Hematopoietic multipotent progenitor cell treated with erythropoietin and hydrocortisone succinate and interleukin-3 and kit ligand, for 8 days (in vitro differentiated cells): ENCODE data around the gene SMPD2.
A peak's percentile ranks its signal among the peaks of the same experiment; 100 is the strongest.

Experiments
- DNase-seq: peaks from one replicate; pipeline ENCODE4 v3.0.0-alpha.2; 2015

The SMPD2 gene

GRCh38 chr6:109461733-109462526, 21.4 kb downstream of the SMPD2 start:
- no peak for DNase-seq

DNA sequence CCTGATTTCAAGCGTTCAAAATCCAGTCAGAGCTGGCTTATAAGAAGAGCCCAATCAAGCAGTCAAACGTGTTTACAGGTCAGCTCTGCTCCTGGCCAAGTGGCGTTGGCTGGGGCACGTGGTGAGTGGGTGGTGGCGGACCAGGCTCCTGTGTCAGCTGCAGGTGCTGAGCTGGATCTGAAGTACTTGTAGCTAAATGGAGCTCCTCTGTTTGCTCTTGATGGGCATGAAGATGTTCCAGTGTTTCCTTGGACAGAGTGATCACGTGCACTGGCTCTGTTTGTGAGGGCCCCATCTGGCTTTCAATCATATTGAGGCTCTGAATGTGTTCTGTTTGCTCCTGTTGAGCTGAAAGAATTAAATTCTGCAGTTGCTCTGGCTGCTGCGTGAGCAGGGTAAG, 25.2 kb downstream of the SMPD2 start:
- no peak for DNase-seq

DNA sequence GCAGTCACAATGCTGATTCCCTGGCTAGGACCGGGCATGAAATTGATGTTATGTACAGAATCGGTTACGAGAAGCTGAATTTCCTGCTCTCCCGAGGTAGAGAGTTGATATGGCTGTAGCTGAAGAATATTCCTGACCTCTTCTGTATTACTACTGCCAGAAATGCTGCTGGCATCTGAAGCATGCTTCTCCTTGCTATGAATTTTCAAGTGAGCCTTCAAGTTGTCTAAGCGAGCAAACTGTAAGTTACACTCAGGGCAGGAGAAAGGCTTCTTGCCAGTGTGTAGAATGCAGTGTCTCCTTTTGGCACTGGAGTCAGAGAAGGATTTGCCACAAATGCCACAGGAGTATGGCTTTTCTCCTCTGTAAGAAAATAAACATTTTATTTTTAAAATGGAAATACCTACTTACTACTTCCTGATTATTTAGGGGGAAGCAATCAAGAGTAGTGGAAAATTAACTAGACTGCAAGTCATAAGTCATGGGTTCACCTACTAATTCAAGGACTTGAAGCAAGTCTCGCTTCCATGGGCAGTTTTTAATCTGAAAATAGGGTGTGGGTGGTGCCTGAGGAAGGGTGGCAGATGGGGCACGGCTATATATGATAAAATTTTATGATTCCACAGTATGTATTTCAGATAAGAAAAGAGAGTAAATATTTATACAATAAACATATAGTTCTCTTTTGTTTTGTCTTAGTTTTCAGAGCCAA, 25.8 kb downstream of the SMPD2 start:
- peak; percentile 61 for DNase-seq

- no peak for DNase-seq
Measured at GRCh38 chr6:109467696-109468095, 27.2 kb downstream of the SMPD2 start.

GRCh38 chr6:109469591-109470189, 29.2 kb downstream of the SMPD2 start:
- no peak for DNase-seq

- DNase-seq = no peak
Measured at GRCh38 chr6:109471105-109471810, 30.7 kb downstream of the SMPD2 start.

GRCh38 chr6:109472132-109472995, 31.8 kb downstream of the SMPD2 start:
- DNase-seq = no peak

DNA sequence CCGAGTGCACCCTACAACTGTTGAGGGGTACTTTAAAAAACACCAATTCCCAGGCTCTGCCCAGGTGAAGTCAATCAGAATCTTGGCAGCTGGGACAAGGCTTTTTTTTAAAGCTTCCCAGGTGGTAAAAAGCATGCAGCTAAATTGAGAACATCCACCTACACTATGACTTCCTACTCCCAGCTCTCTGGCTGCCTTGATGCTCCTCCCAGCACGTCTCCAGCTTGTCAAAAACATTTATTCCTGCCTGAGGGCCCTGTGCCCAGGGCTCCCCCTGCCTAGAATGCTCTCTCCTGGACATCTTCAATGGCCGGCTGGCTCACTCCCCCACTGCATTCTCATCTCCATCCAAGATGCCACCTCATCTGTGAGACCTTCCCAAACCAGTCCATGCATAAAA, 32.6 kb downstream of the SMPD2 start:
- no peak for DNase-seq

DNA sequence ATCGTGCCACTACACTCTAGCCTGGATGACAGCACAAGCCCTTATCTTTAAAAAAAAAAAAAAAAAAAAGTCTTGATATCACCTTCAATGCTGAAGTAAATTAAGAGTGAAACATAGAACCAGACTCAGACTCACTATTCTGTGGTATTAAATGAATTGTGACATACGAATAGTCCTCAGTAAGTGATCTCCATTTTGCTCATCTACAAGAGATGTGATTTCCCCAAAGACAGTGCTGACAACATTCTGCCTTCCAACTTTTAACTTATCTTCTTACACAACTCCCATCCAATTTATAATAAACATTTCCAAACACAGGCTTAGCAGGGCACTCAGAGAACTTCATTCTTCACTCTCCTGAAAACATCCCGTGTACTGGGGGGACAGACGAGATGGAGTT, 34.5 kb downstream of the SMPD2 start:
- DNase-seq = no peak

DNA sequence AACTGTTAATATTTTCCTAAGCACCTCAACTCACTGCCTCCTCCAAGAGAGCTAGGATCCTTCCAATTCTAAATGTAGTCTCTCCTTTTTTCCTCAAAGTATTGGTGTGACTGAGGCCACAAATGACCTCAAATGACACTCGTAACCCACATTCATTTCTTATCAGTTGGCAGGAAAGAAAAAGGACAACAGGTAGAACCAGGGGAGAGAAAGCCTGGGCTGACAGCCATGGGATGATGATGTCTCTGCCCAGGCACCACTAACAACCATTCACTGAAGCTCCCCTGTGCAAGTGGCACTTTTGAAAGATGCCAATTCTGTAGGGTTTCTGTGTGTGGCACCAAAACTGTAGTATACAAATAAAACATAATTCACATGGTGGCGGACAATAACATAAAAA, 35.1 kb downstream of the SMPD2 start:
- no peak for DNase-seq

- DNase-seq = no peak
Measured at GRCh38 chr6:109477184-109477583, 36.7 kb downstream of the SMPD2 start.

DNA sequence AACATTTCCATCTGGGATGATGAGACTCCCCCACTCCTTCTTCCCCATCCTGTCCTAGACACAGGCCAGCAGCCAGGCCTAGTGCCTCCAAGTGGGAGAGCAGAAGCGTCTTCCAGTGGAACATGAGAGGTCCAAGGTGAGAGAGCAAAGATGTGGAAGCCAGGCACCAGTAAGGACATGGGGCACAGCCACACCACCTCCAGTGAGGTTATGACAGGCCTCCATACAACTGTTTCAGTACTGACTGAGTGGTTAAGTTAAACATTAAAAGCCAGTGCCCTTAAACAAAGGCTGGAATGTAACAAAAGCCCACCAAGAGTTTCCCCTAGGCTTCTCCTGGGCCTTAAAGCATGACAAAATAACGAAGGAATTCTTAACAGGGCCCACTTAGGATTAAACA, 37.2 kb downstream of the SMPD2 start:
- no peak for DNase-seq

DNA sequence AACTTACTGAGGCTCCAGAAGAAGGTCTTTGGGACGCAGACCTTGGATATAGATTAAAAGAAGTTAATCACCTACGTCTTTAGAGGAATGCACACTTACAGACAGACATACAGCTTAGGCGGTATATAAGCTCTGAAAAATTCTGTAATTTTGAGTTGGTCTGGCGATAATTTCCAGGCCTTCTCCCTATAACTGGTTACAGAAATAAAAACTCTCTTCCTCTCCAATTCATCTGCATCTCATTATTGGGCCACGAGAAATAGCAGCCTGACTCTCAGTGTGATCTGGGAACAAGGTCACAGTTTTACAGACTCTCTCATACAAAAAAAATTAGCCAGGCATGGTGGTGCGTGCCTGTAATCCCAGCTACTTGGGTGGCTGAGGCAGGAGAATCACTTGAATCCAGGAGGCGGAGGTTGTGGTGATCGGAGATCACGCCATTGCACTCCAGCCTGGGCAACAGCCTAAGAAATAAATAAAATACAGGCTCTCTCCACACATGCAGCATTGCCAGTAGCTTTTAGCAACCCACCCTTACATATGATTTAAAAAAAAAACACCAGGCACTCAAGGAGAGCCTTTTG, 37.8 kb downstream of the SMPD2 start:
- no peak for DNase-seq

DNA sequence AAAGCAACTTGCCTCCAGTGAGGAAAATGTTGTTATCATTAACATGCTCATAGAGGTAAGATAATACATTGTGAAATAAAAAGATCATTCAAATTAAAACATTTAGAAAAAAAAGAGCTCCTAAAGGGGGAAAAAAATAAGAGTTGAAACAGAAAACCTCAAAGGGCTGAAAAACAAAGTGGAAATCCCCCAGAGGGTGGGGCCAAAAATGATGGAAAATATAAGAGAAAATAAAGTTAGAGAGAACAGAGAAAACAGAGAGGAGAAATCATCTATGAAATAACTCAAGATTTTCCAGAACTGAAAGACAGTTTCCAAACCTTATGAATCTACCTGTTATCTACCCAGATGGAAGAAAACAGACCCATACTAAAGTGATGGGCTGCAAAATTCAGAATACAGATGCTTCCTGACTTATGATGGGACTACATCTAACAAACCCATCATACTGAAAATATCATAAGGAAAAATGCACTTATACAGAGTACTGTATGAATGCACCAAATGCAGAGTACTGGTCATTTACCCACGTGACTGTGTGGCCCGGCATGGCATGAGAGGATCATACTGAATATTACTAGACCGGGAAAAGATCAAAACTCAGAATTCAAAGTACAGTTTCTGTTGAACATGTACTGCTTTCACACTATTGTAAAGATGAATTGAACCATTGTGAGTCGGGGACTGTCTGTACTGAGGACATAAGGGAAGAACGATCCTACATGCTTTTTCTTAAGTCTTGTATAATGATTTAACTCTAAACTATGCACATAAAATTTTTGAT, 38.5 kb downstream of the SMPD2 start:
- no peak for DNase-seq

DNA sequence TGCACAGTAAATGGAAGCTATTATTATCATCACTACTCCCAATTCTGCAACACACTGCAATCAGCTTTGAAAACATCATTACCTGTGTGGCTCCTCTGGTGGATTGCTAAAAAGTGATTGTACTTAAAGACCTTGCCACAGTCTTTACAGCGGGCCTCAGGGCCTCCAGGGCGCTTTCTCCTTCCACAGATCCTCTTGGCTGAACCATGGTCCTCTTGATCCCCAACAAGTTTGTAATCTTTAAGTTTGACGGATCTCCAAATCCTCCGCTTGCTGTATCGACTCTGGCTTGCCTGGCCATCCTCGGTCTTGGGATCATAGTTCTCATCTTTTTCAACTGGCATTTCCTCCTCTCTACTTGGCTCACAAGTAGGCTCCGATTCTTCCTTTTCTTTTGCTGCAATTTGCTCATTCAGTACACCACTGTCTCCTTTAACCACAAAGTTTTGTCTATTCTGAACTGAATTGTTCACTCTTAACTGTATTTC, 40.5 kb downstream of the SMPD2 start:
- DNase-seq = no peak

- peak; percentile 88 for DNase-seq
Measured at GRCh38 chr6:109482905-109483734, 42.6 kb downstream of the SMPD2 start, which contains the start of gene ZBTB24. Gene ZBTB24 (minus strand): TSS chr6:109483219. CDS start chr6:109482026, 1,193 bp downstream.

GRCh38 chr6:109483735-109484057, 43.2 kb downstream of the SMPD2 start:
- DNase-seq = no peak

- no peak for DNase-seq
Measured at GRCh38 chr6:109484122-109484521, 43.6 kb downstream of the SMPD2 start.

DNA sequence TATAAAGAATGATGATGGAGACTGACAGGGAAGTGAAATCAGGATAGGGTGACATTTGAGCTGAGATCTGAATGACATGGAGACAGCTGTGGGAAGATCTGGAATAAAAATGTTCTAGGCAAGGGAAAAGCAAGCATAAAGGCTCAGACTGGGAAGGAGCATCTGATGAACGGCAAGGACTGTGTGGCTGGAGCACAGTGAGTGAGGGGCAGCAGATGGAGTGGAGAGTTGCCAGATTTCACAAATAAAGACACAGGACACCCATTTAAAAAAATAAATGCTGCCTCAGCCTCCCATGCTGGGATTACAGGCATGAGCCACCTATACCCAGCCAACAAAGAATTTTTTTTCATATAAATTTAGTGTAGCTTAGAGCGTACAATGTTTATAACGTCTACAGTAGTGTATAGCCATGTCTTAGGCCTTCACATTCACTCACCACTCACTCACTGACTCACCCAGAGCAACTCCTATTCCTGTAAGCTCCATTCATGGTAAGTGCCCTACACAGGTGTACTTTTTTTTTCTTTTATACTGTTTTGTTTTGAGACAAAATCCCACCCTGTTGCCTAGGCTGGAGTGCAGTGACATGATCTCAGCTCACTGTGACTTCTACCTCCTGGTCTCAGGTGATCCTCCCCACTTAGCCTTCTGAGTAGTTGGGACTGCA, 44.9 kb downstream of the SMPD2 start:
- no peak for DNase-seq

GRCh38 chr6:109486068-109486467, 45.5 kb downstream of the SMPD2 start:
- DNase-seq = no peak
